Measurements from ENCODE around the gene TEX2.

DNA sequence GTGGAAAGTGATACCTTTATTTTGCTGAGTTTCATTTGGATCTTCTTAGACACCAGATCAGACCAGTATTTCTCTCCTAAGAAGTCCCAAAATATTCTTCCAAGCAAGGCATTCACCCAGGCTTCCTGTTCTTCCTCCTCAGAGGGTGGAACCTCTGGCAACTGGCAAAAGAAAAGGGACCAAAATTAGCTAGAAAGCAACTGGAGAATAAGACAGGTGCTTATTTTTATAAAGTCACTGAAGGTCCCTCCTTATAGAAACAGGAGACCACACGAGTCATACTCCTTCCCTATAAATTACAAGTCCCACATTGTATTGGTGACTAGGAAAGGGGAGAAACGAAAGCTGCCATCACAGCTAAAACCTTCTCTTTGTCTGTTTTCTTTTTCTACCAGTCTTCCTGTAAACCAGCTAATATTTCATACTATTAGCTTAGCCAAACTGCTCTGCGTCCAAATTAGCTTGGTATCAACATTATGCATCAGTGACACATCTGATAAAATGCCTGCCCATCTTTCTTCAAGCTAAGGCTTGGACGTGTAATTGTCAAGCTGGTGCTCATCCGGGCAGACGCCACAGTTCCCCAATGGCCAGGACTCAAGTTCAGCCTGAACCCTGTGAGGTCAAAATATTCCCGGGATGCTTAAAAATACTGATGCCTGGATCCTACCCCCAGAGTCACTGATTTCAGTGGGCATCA lies 85.6 kb downstream of the TEX2 start:
- TF ChIP-seq, protein P1, sequence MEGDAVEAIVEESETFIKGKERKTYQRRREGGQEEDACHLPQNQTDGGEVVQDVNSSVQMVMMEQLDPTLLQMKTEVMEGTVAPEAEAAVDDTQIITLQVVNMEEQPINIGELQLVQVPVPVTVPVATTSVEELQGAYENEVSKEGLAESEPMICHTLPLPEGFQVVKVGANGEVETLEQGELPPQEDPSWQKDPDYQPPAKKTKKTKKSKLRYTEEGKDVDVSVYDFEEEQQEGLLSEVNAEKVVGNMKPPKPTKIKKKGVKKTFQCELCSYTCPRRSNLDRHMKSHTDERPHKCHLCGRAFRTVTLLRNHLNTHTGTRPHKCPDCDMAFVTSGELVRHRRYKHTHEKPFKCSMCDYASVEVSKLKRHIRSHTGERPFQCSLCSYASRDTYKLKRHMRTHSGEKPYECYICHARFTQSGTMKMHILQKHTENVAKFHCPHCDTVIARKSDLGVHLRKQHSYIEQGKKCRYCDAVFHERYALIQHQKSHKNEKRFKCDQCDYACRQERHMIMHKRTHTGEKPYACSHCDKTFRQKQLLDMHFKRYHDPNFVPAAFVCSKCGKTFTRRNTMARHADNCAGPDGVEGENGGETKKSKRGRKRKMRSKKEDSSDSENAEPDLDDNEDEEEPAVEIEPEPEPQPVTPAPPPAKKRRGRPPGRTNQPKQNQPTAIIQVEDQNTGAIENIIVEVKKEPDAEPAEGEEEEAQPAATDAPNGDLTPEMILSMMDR (optimal IDR thresholded peaks at IDR 0.05 in 1 of 3, IDR thresholded peaks at IDR 0.05 in 1 of 3, conservative IDR thresholded peaks at IDR 0.05 in 1 of 3; ENCODE audit: extremely low read depth in 1 of 3, insufficient read depth in 2 of 3, low read length in 3 of 3): no peak
- TF ChIP-seq EZH2 (IDR thresholded peaks at IDR 0.05; ENCODE audit: low read length): no peak

Data from keratinocyte (primary cell).